ENCODE measurements around the gene KRTAP1-5. TPM values are rescaled to one million over a fixed set of nuclear protein-coding genes. Genes with fewer than 3 reads are reported as not detected.
A peak's percentile ranks its signal among the peaks of the same experiment; 100 is the strongest.
"Not testable (repeated sequence)": the region's sequence is repeated elsewhere in the genome, so short reads cannot be mapped to it uniquely, and the experiment has no call there.

Gene KRTAP1-5
- total RNA-seq, 3 donors from 2014 or later, result not detected

DNA sequence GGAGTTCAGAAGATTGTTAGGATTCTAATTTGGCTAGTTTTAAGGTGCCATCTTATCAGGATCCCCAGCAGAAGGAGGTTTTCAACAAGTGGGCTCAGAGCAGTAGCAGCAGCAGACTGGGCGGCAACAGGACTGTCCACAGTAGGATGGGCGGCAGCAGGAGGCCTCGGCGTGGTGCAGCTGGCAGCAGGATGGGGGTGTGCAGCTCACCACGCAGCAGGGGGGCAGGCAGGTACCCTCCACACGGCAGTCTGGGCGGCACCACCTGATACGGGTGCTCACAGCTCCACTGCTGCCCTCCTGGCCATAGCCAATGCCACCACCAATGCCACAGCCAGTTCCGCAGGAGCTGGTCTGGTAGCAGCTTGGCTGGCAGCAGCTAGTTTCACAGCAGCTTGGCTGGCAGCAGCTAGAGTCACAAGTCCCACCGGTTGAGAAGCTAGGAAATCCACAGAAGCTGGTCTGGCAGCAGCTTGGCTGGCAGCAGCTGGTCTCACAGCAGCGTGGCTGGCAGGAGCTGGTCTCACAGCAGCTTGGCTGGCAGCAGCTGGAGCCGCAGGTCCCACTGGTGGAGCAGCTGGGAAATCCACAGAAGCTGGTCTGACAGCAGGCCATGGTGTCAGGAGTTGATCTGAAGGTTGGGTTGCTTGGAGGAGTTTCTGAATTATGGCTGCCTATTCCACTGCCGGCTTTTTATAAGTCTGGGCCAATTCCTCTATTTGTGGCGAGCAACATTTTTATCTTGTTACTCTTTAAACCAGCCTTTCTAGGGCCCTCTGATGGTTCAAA lies 14.0 kb upstream of the KRTAP1-5 start, which contains the start of gene KRTAP1-1:
TSS of gene KRTAP1-1 (minus strand) at position 668 of the 789 bp plus-strand sequence. CDS start at position 615, 53 bp downstream.
- H3K9me3 ChIP-seq; H3K4me1 ChIP-seq; H3K27me3 ChIP-seq; H3K4me3 ChIP-seq; intact Hi-C loops (cut with DNase I; ENCODE audit: low total_unique reads); H3K36me3 ChIP-seq: not testable (repeated sequence)
- peak in 1 of 3 donors; percentile 12 for TF ChIP-seq POLR2AphosphoS5 (IDR thresholded peaks at IDR 0.05)
- peak in 1 of 2 donors; percentile 75 for DNase-seq (ENCODE audit: low spot score in 2 of 2)
- H3K27ac ChIP-seq, result peak within 1 kb of the TSS in 1 of 2 donors; percentile 64

DNA sequence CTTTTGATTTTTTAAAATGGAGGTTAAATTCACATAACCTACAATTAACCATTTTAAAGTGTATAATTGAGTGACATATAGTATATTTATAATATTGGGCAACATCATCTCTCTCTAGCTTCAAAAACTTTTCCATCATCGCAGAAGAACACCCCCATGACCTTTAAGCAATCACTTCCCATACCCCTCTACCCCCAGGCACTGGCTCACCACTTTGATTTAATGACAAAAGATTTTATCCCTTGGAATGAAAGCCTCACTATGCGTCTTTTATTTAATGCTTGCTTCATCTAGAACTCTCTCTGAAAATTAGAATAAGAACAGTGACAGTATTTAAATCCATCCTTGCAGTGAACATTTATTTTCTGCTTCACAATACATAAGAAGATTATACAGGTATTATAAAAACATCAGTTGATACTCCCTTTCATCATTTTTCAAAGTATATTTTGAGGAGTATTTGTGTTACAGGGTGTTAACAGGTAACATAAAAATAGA lies 10.9 kb upstream of the KRTAP1-5 start:
- intact Hi-C loops (cut with DNase I; ENCODE audit: low total_unique reads), result no loop called here
- H3K27ac ChIP-seq, result no peak overlapping the region
- DNase-seq (ENCODE audit: low spot score in 2 of 2), result no peak
- no peaks in the 10 kb centered on the region for H3K4me1 ChIP-seq
- H3K9me3 ChIP-seq, result no peaks in the 10 kb centered on the region
- no peaks in the 10 kb centered on the region for H3K27me3 ChIP-seq
- H3K4me3 ChIP-seq, result no peak overlapping the region
- TF ChIP-seq, protein P1, sequence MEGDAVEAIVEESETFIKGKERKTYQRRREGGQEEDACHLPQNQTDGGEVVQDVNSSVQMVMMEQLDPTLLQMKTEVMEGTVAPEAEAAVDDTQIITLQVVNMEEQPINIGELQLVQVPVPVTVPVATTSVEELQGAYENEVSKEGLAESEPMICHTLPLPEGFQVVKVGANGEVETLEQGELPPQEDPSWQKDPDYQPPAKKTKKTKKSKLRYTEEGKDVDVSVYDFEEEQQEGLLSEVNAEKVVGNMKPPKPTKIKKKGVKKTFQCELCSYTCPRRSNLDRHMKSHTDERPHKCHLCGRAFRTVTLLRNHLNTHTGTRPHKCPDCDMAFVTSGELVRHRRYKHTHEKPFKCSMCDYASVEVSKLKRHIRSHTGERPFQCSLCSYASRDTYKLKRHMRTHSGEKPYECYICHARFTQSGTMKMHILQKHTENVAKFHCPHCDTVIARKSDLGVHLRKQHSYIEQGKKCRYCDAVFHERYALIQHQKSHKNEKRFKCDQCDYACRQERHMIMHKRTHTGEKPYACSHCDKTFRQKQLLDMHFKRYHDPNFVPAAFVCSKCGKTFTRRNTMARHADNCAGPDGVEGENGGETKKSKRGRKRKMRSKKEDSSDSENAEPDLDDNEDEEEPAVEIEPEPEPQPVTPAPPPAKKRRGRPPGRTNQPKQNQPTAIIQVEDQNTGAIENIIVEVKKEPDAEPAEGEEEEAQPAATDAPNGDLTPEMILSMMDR (IDR thresholded peaks at IDR 0.05), result no peak
- no peak for TF ChIP-seq POLR2A (IDR thresholded peaks at IDR 0.05)
- TF ChIP-seq POLR2AphosphoS5 (IDR thresholded peaks at IDR 0.05), result no peak
- H3K36me3 ChIP-seq, result no peaks in the 10 kb centered on the region

DNA sequence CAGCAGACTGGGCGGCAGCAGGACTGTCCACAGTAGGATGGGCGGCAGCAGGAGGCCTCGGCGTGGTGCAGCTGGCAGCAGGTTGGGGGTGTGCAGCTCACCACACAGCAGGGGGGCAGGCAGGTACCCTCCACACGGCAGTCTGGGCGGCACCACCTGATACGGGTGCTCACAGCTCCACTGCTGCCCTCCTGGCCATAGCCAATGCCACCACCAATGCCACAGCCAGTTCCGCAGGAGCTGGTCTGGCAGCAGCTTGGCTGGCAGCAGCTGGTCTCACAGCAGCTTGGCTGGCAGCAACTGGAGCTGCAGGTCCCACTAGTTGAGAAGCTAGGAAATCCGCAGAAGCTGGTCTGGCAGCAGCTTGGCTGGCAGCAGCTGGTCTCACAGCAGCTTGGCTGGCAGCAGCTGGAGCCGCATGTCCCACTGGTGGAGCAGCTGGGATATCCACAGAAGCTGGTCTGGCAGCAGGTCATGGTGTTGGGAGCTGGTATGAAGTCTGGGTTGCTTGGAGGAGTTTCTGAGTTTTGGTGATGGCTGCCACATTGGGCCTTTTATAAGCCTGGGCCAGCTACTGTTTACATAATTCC lies 7.4 kb upstream of the KRTAP1-5 start, which contains the start of gene KRTAP1-3:
TSS of gene KRTAP1-3 (minus strand) at position 529 of the 590 bp plus-strand sequence. CDS start at position 476, 53 bp downstream.
- H3K9me3 ChIP-seq; intact Hi-C loops (cut with DNase I; ENCODE audit: low total_unique reads); H3K27me3 ChIP-seq; H3K27ac ChIP-seq; H3K4me1 ChIP-seq; H3K36me3 ChIP-seq; H3K4me3 ChIP-seq: not testable (repeated sequence)
- DNase-seq (ENCODE audit: low spot score in 2 of 2), result peak in 1 of 2 donors; percentile 36

DNA sequence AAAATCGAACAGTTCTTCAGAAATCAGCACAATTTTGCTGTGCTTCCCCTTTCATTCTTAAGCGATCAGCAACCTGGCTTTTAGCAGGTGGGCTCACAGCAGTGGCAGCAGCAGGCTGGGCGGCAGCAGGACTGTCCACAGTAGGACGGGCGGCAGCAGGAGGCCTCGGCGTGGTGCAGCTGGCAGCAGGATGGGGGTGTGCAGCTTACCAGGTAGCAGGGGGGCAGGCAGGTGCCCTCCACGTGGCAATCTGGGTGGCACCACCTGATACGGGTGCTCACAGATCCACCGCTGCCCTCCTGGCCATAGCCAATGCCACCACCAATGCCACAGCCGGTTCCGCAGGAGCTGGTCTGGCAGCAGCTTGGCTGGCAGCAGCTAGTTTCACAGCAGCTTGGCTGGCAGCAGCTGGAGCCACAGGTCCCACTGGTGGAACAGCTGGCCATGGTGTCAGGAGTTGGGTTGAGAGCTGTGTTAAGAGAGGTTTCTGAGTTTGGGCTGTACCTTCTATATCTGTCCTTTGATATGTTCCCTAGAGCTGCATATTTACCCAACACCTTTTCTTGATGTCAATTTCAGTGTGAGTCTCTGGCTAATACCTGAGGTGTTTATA lies 2.7 kb upstream of the KRTAP1-5 start, which contains the start of gene KRTAP1-4:
TSS of gene KRTAP1-4 (minus strand) at position 563 of the 613 bp plus-strand sequence. CDS start at position 446, 117 bp downstream.
- no peaks in the 10 kb centered on the region for H3K36me3 ChIP-seq
- no peaks in the 10 kb centered on the region for H3K9me3 ChIP-seq
- intact Hi-C loops (cut with DNase I; ENCODE audit: low total_unique reads), result no loop called here
- no peak for DNase-seq (ENCODE audit: low spot score in 2 of 2)
- TF ChIP-seq POLR2AphosphoS5 (IDR thresholded peaks at IDR 0.05), result no peak
- TF ChIP-seq, protein P1 (IDR thresholded peaks at IDR 0.05), result no peak
- no peak for TF ChIP-seq POLR2A (IDR thresholded peaks at IDR 0.05)
- no peak within 1 kb of the TSS for H3K4me3 ChIP-seq
- no peaks in the 10 kb centered on the region for H3K27me3 ChIP-seq
- no peak within 1 kb of the TSS for H3K27ac ChIP-seq
- H3K4me1 ChIP-seq, result no peaks in the 10 kb centered on the region

DNA sequence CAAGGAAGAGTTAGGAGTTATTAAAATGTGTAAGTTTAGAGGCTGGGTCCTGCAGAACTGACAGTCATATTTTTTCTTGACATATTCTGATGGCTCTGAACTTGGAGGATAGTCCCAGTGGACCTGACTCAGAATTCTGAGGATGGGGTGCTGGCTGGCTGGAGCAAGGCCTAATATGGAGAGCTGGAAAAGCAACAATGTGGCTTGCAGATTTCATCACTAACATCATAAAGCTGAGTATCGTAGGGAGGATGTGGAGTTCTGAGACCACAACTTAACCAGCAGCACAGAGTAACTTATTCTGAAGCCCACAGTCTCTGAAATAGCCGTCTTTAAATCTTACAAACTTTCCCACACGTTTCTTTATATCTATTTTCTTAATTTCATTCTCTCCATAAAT lies 2.3 kb downstream of the KRTAP1-5 start:
- TF ChIP-seq, protein P1 (IDR thresholded peaks at IDR 0.05), result no peak
- TF ChIP-seq POLR2AphosphoS5 (IDR thresholded peaks at IDR 0.05) (no peak), POLR2A (IDR thresholded peaks at IDR 0.05) (no peak)
- no peaks in the 10 kb centered on the region for H3K27me3 ChIP-seq
- no peaks in the 10 kb centered on the region for H3K4me1 ChIP-seq
- H3K27ac ChIP-seq, result no peak overlapping the region
- H3K9me3 ChIP-seq, result no peaks in the 10 kb centered on the region
- no peak overlapping the region for H3K4me3 ChIP-seq
- intact Hi-C loops (cut with DNase I; ENCODE audit: low total_unique reads), result no loop called here
- no peaks in the 10 kb centered on the region for H3K36me3 ChIP-seq
- DNase-seq (ENCODE audit: low spot score in 2 of 2), result no peak
